HG03139 (cell line): ENCODE data around the gene SNCAIP.
"Not testable (repeated sequence)": the region's sequence is repeated elsewhere in the genome, so short reads cannot be mapped to it uniquely, and the experiment has no call there.

Source experiments
- ATAC-seq: cut with Tn5 transposase; IDR thresholded peaks from one replicate; pipeline ENCODE4 v1.9.1; 2021; ENCODE audit not compliant: unreplicated experiment

SNCAIP gene

DNA sequence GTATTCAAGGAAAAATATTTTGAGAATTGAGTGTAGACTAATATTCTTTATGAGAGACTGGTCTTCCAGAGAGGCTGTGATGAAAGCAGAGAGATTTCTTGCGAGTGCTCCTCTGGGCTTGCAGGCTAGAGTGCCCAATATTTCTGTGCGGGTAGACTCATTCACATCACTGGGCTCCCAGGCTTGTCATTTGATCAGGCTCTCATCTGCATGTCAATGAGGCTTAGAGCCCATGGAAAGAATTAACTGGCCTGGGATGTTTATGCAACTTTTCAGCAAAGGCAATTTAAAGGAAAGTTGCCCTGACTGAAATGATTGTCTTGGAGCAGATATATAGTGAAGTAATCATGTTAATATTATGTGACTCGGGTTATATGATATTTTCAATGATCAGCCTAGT, 42.3 kb downstream of the SNCAIP start:
- no peak for ATAC-seq

DNA sequence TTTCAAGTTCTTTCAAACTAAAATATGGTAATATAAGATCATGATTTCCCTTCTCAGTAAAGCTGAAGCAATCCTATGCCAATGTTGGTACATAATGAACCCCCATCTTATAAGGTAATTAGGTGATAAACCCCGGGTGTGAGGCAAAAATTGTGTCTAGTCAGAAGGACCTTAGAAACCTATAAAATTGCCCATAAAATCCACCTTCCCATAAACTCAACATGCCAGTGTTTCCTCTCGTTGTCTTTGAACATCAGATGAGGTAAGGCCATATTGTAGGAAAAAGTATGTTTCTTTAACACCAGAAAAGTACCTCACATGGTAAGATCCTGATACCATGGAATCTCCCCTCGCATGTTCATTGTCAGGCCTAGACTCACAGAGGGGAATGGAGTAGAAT, 43.3 kb downstream of the SNCAIP start:
- ATAC-seq = no peak

DNA sequence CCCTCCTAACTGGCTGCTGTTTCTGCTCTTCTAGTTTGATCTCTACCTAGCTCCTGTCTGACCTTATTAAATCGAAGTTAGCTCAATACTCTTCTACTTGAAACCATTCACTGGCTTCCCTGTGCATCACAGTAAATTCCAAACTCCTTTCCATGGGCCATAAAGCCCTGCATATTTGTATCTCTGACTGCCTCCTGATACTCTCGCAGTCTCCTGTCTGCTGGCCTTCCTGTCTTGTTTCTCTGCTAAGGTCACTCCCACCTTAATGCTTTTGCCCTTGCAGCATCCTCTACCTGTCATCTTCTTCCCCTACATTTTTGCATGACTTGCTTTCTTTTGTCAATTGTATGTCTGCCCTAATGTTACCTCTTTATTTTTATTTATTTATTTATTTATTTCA, 44.8 kb downstream of the SNCAIP start:
- ATAC-seq = no peak

DNA sequence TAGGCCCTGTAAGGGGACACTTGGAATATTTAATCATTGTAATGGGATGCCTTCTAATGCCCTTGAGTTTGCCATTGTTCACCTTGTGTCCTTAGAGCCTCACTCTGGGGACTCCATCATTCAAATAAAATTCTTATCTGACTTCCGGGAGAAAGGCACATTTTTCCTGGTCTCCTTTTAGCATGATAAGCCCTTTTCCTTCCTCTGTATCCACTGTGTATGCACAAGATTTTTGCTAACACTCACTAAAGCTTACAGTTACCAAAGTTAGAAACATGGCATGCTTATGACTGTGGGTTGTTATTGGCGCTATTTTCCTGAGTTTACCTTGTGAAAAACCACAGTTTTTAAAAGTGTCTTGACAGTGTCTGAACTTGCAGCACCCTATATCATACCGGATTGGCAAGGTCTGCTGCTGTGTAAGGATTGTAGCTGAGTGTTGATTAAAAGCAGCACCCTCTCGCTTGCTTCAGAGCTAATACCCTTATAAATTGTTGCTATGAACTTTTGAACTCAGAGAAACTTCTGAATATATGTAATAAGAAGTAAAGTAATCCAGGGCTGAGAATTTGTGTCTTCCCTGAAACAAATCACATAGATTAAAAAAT, 46.4 kb downstream of the SNCAIP start:
- no peak for ATAC-seq

DNA sequence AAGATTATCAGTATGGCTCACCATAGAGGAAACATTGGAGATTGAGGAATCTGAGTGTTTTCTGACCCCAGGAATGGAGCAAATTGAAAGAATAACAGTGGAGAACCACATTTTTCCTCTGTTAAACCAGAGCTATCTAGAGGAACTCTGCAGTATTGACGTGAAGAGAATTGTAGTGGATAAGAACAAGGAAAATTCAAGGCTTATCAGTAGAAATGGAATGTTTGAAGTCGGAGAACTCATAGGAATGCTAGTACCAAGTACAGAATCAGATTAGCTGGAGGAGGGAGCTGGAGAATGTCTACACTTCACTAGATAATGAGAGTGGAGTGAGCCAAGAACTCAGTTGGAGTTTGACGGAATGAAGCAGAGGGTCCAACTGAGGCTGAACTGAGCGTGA, 50.3 kb downstream of the SNCAIP start:
- ATAC-seq = no peak

DNA sequence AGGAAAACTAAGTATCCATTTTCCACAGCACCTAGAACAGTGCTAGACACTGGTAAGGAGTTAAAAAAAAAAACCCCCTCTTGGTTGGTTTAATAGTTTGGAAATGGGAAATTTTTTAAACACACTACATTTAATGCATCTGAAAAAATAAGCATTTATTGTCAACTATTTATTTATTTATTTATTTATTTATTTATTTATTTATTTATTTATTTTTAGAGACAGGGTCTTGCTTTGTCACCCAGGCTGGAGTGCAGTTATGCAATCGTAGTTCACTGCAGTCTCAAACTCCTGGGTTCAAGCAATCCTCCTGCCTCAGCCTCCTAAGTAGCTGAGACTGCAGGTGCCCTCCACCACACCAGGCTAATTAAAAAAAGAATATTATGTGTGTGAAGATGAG, 51.6 kb downstream of the SNCAIP start:
- no peak for ATAC-seq

DNA sequence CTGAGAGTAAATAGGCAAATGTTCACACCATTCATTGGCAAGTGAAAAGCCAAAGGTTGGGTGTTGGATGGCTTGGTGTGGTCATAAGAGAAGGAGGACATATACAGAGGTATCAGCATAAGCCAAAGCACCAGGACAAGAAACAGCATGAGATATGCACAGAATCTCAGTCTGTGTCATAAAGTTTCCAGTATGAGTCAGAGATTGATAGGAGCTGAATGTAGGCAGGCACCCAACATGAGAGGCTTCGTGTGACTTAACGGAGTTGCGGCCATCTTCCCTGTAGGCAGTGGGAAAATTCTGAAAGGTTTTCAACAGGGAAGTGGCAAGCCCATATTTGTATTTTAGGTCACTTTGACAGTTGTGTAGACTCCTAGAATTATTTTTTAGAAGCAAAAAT, 54.5 kb downstream of the SNCAIP start:
- ATAC-seq = no peak

DNA sequence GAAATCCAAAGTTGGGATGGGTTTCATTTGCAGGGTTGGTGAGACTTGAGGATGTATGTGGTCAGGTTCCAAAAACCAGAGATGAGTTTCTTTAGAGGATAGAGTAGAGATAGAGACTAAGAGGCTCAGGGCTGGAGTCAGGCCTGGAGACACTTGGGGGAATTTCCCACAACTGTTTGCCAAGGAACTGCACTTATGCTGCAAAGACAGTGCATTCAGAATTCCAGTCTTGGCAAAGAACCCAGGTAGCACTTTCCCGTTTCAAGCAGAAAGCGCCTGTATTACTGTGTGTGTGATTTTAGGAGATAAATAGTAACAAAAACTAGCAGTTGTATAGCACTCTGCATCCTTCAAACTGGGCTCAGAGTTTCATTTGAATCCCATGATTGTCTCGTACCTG, 55.4 kb downstream of the SNCAIP start:
- ATAC-seq = no peak

DNA sequence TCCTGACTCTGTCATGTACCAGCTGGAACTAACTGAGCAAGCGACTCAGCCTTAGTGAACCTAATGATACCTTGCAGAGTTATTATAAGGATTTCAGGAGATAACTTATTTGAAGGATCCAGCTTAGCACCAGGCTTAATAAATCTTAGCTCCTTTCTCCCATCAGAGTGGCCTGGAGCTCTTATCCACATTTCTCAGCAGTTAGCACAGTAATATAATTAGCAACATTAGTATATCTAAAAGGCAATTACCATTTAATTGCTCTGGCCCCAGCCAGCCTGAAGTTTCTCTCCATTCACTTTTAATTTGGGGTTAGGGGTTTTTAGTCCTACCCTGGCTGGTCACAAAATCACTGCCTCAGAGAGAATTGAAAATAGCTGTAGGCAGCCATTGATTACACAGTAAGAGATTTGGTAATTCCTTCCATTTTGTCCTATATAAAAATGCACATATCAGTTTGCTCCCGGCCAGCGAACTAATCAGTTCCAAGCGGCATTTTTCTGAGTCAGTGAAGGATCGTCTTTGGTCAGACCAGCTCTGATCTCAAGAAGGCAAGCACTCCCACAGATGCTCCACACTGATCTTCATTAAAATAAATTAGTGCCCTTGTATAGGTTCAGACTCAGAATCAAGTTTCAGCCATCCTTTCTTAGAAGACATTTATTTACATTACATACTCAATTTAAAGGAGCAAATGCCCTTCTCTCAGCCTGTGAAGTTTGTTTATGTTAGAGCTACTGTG, 56.6 kb downstream of the SNCAIP start:
- no peak for ATAC-seq

DNA sequence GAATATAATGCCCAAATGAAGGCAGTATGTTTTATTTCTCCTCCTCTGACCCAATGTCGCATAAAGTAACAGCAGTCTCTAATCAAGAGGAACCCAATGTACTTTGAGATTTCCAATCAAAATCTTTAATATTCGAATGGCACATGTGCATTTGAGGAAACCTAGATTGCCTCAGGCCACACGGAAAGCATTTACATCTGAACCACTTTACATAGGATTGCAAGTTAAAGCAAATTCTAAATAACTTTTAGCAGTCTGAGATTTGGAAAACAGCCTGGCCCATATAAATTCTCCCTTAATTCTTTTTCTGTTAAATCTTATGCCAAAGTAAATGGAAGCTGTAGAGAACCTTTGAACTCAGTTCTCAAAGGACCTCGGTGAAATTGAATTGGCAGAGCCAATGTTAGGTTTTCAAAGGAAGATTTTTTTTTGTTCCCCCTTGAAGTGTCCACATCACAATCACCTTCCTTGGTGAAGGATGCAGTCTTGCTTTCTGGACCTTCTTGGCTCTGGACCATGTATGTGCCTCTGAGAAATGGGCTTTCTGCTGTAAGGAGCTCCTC, 57.3 kb downstream of the SNCAIP start:
- ATAC-seq = no peak

DNA sequence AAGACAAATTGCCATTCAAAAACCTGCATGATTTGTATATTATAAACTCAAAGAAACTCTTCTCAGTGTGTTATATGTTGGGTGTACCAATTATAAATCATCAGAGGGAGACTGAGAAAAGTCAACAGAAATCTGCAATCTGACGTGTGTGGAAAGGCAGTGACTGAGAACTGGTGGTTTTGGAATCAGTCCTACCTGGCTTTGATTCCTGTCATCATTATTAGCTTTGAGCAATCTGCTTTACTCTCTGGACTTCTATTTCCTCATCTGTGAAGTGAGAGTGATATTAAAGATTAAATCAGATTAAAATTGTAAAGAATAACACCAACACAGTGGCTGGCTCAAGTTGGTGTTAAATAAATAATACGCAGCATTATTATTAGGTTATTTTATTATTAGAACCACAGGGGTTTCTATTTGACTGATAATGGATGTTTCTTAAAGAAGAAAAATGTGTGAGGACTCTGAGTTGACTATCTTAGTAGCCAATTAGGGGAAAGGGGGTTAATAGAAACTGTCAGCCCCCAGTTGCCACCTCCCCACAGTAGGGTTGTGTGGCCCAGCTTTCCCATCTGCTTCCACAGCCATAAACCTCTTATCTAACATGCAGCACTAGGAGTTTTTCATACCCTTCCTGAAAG, 59.6 kb downstream of the SNCAIP start:
- ATAC-seq = no peak

DNA sequence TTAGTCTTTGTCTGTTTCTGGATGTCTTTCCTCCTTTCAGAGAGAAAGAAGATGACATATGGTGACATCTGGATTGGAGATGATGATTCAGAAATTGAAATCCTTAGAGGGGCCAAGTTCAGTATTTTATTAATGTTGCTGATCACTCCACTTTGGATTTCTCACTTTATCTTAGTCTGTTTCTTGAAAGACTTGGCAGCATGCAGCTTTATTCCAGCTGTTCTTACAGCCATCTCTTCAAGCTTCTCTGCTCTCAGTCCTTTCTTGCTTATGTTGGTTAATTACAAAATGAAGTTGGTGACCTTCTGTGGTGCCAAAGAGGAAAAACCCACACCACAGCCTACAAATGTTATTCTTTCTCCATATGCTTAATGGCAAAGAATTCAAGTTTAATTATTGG, 62.1 kb downstream of the SNCAIP start:
- no peak for ATAC-seq

DNA sequence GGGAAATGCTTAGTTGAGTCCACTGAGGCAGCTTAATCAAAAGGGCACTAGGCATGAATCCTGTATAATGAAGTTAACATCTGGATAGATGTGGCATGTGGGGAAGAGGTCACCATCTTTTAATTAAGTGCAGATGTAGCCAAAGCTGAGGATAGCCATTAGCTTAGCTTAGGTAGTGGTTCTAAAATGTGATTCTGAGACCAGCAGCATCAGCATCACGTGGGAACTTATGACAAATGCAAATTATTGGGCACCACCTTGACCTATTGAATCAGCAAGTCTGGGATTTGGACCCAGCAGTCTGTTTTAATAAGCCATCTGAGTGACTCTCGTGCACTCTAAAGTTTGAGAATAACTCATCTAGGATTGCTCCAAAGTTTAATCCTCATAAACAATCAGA, 63.8 kb downstream of the SNCAIP start:
- ATAC-seq = no peak

DNA sequence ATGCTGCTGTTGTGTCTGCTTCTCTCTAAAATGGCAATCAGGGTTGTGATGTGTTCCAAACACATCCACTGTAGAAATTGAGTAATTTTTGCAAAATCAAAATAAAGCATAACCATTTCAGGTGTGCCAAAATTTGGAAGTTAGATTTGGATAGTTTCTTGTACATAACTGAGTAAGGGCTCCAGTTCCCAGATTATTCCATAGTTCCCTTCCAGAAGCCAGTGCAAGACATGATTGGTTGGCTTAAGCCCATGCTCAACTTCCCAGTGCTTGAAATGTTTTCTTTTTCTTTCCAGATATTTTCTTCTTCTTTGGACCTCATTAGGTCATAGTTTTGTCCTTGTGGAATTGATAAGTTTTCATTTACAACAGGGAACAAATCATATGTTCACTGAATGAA, 64.2 kb downstream of the SNCAIP start:
- no peak for ATAC-seq

DNA sequence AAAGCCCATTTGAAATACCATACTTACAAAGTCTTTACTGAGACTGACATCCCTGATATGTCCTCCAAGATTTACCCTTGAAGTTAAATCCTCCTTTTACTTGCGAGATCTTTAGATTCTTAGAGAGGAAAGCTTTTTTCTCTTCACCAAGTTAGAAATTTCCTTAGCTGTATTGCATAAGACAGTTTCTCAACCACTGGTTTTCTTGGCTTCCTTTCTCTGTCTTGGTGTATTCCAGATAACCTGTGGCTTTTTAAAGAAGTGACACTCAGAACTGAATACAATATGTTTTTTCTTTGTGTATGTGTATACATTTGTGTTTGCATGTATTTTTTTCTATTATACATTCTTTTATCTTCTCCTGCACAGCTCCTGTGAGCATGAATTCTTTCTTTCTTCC, 65.0 kb downstream of the SNCAIP start:
- ATAC-seq = no peak

DNA sequence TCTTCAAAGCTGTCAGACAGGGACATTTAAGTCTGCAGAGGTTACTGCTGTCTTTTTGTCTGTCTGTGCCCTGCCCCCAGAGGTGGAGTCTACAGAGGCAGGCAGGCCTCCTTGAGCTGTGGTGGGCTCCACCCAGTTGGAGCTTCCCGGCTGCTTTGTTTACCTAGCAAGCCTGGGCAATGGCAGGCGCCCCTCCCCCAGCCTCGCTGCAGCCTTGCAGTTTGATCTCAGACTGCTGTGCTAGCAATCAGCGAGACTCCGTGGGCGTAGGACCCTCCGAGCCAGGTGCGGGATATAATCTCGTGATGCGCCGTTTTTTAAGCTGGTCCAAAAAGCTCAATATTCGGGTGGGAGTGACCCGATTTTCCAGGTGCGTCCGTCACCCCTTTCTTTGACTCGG, 70.9 kb downstream of the SNCAIP start:
- ATAC-seq = not testable (repeated sequence)

DNA sequence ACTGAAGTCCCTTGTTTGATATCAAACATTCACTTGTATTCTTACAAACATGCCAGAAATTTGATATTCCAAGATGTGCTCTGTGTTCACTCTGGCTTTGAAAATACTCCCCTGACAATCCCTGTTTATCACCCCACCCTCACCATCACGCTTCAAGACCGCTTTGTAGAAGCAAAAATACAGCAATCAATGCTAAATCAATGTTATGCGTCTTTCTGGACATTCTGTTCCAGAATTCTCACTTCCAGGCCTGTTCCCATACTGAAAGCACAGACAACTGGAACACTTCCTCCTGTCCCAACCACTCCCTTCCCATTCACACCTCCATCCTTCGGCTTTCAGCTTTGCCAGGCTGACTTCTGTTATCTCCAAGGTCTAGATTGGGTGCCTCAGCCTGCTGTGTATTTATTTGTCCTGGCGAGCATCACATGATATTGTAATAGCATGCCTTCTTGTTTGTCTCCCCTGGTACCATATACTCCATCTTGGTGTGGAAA, 72.8 kb downstream of the SNCAIP start:
- ATAC-seq = no peak

DNA sequence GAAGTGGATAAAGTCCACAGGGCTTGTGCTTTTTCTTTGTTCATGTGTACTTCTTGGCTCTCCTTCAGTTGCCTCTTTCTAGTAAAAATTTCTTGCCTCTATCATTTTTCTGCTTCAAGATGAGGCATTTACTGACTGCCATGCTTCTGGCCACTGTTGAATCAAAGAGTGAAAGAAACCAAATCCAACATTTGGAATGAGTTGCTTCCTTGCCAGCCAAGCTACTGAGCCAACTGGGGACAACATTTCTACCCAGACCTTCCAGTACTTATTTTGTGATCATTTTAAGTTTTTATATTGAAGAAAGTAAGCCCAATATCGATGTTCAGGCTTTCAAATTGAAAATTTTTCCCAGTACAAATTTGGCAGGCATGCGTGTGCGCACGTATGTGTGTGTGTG, 73.2 kb downstream of the SNCAIP start:
- no peak for ATAC-seq

DNA sequence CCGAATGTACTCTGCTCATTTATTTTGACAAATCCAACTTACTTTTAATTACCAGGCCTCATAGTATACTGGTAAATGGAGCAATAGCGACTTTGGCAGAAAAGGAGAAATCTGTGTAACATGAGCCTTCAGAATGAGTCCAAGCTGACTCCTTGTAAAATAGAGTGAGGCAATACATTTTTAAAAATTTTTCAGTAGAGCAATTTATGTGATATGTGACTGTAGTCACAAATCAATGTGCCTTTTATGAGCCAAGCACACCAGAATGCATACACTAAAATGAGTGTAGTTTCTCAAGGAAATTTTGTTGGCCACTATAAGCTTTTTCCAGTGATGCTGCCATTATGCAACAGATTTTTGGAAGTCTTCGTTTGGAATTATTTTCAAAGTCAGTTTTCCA, 73.8 kb downstream of the SNCAIP start:
- ATAC-seq = no peak

DNA sequence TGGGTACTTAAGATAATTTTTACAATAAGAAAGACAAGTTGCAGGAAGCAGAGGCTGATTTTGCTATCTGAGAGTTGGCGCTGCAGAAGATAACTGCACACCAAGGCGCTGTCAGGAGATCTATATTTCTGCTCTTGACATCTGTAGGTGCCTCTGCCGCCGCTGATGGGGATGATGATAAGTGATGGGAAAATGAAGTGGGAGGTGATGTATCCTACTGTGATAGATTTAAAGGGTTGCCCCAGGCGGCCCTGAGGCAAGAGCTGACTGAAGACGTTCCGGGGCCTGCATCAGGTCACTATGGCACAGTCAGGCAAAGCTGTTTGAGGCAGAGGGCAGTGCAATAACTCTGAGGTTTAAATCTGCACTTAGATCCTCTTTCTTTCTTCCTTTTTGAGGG, 78.1 kb downstream of the SNCAIP start:
- ATAC-seq = no peak

DNA sequence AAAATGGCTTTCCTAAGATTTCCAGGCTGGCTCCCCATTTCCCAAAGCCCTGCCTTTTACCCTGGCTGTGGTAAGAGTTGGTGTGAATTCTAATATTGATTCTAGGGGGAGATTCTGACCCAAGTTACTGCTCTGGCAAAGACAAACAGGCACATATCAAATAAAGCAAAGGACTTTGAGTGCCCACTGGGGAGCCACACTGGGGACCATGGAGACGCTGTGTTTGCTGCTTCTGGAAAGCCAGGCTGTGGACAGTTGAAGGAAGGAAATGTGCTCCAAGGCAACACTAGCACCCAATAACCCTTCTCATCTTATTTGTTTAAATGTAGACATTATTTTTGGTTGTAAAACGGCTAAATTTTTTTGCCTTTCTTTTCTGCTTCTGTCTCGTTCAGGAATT, 78.7 kb downstream of the SNCAIP start:
- ATAC-seq = no peak

DNA sequence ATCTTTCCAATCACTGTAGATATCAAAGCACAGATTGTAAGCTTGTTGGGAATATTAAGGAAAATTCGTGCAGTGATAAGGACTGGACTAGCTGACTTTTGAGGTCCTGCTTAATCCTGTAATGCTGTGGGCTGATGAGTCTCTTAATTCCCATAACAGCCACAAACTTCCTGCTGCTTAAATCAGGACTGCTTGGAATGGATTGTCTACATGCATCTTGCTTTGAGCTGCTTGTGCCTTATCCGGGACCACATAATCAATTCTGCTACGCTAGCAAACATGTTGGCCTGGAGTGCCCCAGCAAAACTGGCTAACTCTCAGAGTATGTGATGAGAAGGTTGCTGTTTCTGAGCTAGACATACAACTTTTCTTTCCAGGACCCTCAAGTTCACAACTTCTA, 79.6 kb downstream of the SNCAIP start:
- no peak for ATAC-seq
